Prostate gland (tissue), 2 donors: Measurements from ENCODE around the gene FTCD. TPM values are rescaled to one million over a fixed set of nuclear protein-coding genes. Genes with fewer than 3 reads are reported as not detected.
"Not testable (repeated sequence)": the region's sequence is repeated elsewhere in the genome, so short reads cannot be mapped to it uniquely, and the experiment has no call there.

Experiments used
- DNase-seq: peaks from one replicate; pipeline ENCODE4 v3.0.0-alpha.2; 2019; ENCODE audit warnings: low spot score
- H3K27ac ChIP-seq, 2 donors: fragments of 200-600 bp; sonication (generic); 2 replicates each; pipeline ENCODE4 v1.5.1; 2017 to 2019
- H3K27me3 ChIP-seq: fragments of 200-600 bp; sonication (generic); replicated peaks from 2 replicates; pipeline ENCODE4 v1.5.1; 2019; ENCODE audit not compliant: insufficient read depth
- H3K36me3 ChIP-seq, 2 donors: fragments of 200-600 bp; sonication (generic); 1 replicate in 1 of 2; 2 replicates in 1 of 2; pipeline versions ENCODE4 v1.5.1 to v1.8.1; 2017 to 2019
- H3K4me1 ChIP-seq: fragments of 200-600 bp; sonication (generic); replicated peaks from 2 replicates; pipeline ENCODE4 v1.5.1; 2019
- H3K4me3 ChIP-seq, 2 donors: fragments of 200-600 bp; sonication (generic); 2 replicates each; pipeline ENCODE4 v1.5.1; 2017 to 2019
- H3K9me3 ChIP-seq: fragments of 200-600 bp; sonication (generic); 2 replicates; pipeline ENCODE4 v1.5.1; 2017
- POLR2A ChIP-seq: fragments of 450-650 bp; IDR thresholded peaks from one replicate; pipeline ENCODE4 v1.6.1; 2016; ENCODE audit warnings: antibody characterized with exemption, mild to moderate bottlenecking
- POLR2AphosphoS5 ChIP-seq: sonication (generic); formaldehyde crosslinking; IDR thresholded peaks from one replicate; pipeline ENCODE4 v1.6.1; 2017; ENCODE audit warnings: antibody characterized with exemption
- WGBS: methylation state at CpG from one replicate; pipeline ENCODE4 v1.1.5; 2018; 5-methylcytosine and 5-hydroxymethylcytosine counted together
- intact Hi-C: fragments of 100-400 bp; cut with DNase I; formaldehyde crosslinking; loops from one replicate; pipeline ENCODE4 v1.14.2; 2022
- total RNA-seq, 2 donors: library from RNA; depleted of rRNA; stranded (reverse); fragments of >200 nt; gene quantifications; one replicate each; pipeline ENCODE4 v1.1.0, GENCODE V29; 2016
- TF ChIP-seq, protein P1 (sequence below), 4 experiments: fragments of 200-600 bp in 2 of 4; fragments of 450-650 bp in 2 of 4; sonication (generic) in 2 of 4; IDR thresholded peaks; 1 replicate in 3 of 4; 2 replicates in 1 of 4; pipeline ENCODE4 v1.5.1; 2016 to 2019; ENCODE audit warnings: antibody characterized with exemption in 4 of 4, mild to moderate bottlenecking in 2 of 4, moderate library complexity in 2 of 4

FTCD gene
- total RNA-seq, 2 donors from 2014 or later, result 1.4 to 19.0 TPM

DNA sequence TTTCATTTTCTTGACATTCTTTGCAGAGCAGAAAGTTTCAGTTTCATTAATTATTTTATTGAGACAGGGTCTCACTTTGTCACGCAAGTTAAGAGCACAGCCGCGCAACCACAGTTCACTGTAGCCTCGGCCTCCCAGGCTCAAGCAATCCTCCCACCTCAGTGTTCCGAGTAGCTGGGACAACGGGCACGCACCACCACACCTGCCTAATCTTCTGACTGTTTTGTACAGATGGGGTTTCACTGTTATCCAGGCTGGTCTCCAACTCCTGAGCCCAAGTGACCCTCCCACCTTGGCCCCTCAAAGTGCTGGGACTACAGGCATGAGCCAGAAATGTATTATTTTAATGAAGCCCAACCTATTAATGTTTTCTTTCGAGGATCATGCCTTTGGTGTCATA lies 31.9 kb upstream of the FTCD start:
- peaks cover 23% of the 10 kb centered on the region for H3K4me1 ChIP-seq
- WGBS, result 96% methylated on average over 8 of the region's 8 CpGs
- no peak for DNase-seq
- no peaks in the 10 kb centered on the region for H3K36me3 ChIP-seq
- no peaks in the 10 kb centered on the region for H3K9me3 ChIP-seq
- peak overlapping the region; percentile 96 to 99 for H3K27ac ChIP-seq
- no peaks in the 10 kb centered on the region for H3K27me3 ChIP-seq
- intact Hi-C loops, result loop anchor here (5.0 kb wide), 1 partner anchor 215 kb away; no protein-coding TSS in a partner anchor
- H3K4me3 ChIP-seq, result no peak overlapping the region
- TF ChIP-seq POLR2A, result no peak

DNA sequence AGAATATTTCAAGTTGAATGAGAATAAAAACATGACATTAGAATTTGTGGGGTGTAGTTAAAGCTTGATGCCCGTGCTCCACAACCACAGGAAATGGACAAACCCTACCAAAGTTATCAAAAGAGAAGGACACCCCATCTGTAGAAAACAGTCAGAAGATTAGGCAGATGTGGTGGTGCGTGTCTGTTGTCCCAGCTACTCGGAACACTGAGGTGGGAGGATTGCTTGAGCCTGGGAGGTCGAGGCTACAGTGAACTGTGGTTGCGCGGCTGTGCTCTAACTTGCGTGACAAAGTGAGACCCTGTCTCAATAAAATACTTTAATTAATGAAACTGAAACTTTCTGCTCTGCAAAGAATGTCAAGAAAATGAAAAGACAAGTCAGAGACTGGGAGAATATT lies 30.3 kb upstream of the FTCD start:
- H3K9me3 ChIP-seq, result no peaks in the 10 kb centered on the region
- H3K36me3 ChIP-seq, result no peaks in the 10 kb centered on the region
- no peak overlapping the region for H3K4me3 ChIP-seq
- peak overlapping the region; percentile 96 to 99 for H3K27ac ChIP-seq
- intact Hi-C loops, result loop anchor here (2.0 to 5.0 kb wide), 2 partner anchors 43 to 213 kb away; partner anchors contain the start of gene LSS
- WGBS, result 84% methylated on average over 7 of the region's 7 CpGs
- H3K4me1 ChIP-seq, result peaks cover 23% of the 10 kb centered on the region
- no peak for DNase-seq
- H3K27me3 ChIP-seq, result no peaks in the 10 kb centered on the region
- TF ChIP-seq POLR2A, result no peak
- TF ChIP-seq, protein P1, sequence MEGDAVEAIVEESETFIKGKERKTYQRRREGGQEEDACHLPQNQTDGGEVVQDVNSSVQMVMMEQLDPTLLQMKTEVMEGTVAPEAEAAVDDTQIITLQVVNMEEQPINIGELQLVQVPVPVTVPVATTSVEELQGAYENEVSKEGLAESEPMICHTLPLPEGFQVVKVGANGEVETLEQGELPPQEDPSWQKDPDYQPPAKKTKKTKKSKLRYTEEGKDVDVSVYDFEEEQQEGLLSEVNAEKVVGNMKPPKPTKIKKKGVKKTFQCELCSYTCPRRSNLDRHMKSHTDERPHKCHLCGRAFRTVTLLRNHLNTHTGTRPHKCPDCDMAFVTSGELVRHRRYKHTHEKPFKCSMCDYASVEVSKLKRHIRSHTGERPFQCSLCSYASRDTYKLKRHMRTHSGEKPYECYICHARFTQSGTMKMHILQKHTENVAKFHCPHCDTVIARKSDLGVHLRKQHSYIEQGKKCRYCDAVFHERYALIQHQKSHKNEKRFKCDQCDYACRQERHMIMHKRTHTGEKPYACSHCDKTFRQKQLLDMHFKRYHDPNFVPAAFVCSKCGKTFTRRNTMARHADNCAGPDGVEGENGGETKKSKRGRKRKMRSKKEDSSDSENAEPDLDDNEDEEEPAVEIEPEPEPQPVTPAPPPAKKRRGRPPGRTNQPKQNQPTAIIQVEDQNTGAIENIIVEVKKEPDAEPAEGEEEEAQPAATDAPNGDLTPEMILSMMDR (IDR thresholded peaks at IDR 0.05), result no peak
- no peak for TF ChIP-seq POLR2AphosphoS5

DNA sequence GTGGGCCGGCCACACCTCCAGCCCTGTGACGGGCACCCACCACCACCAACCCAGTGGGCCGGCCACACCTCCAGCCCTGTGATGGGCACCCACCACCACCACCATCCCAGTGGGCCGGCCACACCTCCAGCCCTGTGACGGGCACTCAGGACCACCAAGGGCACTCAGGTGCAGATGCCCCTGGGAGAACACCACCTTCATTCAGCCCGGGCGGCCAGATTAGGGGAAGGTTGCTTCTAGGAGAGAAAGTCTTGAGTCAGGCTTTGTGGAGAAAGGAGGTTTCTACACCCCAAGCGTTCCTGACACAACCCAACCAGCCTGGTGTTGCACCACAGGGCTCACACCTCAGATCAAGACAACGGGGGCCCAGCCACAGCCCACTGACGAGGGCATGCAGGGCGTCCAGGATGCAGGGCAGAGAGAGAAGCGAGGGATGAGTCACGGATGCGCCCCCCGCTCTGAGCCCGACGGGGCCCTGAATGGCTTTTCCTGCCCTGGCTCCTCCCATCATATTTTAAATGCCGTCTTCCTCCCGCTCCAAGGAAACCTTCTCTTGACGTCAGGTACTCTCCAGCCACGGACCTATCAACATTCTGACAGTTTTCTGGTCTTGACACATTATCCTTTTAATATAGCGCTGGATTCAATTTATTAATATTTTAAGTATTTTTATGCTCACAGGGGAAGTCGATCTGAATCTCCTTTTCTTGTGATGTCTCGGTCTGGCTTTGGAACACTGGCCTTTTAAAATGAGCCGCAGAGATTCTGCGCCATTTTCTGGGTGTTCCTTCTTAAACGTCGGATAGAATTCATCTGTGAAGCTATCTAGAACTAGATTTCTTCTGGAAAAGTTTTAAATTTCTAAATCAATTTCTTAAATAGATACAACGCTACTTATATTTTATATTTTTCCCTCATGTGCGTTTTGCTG lies 29.5 kb upstream of the FTCD start:
- intact Hi-C loops, result loop anchor here (2.0 to 5.0 kb wide), 3 partner anchors 43 to 213 kb away; partner anchors contain the start of gene LSS
- TF ChIP-seq POLR2A (no peak), POLR2AphosphoS5 (peak; percentile 64)
- TF ChIP-seq, protein P1 (IDR thresholded peaks at IDR 0.05), result peak in 1 of 4 experiments; percentile 1
- H3K4me3 ChIP-seq, result peak overlapping the region; percentile 28 to 62
- peaks cover 16% of the 10 kb centered on the region for H3K4me1 ChIP-seq
- no peaks in the 10 kb centered on the region for H3K9me3 ChIP-seq
- no peaks in the 10 kb centered on the region for H3K36me3 ChIP-seq
- WGBS, result 40% methylated on average over 26 of the region's 30 CpGs
- H3K27me3 ChIP-seq, result no peaks in the 10 kb centered on the region
- DNase-seq, result peak; percentile 80
- H3K27ac ChIP-seq, result peak overlapping the region; percentile 96 to 99

DNA sequence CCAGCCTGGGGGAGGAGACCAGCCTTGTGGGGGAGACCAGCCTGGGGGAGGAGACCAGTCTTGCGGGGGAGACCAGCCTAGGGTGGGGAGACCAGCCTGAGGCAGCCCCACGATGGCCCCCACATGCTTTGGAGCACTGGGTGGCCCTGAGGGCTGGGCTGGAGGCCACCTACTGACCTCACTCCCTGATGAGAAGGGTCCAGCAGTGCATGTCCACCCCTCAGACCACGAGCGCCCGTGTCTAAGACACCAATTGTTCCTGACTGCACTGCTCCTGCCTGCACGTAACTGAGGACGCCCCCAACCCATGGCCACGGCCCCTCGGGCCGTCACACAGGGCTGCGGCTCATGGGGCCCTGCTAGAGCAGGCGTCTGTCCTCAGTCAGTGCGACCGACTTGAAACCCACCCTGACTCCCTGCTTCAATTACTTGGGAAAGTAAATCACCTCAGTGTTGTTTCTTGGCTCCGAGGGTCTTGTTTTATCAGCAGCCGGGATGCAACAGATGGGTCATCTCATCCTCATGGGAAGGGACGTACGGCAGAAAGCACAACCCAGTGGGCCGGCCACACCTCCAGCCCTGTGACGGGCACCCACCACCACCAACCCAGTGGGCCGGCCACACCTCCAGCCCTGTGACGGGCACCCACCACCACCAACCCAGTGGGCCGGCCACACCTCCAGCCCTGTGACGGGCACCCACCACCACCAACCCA lies 28.7 kb upstream of the FTCD start, which contains the start of gene SPATC1L:
SPATC1L (minus strand) TSS at position 550 of the 715 bp plus-strand sequence. CDS start 1,643 bp downstream, outside the sequence.
- Histone ChIP-seq H3K4me3 (peak within 1 kb of the TSS; percentile 39 to 62), H3K4me1 (peaks cover 7% of the 10 kb centered on the region), H3K9me3 (no peaks in the 10 kb centered on the region), H3K27ac (peak within 1 kb of the TSS; percentile 96 to 99), H3K27me3 (no peaks in the 10 kb centered on the region), H3K36me3 (no peaks in the 10 kb centered on the region)
- 37% methylated on average over 17 of the region's 24 CpGs for WGBS
- TF ChIP-seq, protein P1 (IDR thresholded peaks at IDR 0.05), result peak in 1 of 4 experiments; percentile 1
- TF ChIP-seq POLR2A (peak; percentile 19), POLR2AphosphoS5 (peak; percentile 39)
- intact Hi-C loops, result loop anchor here (2.0 to 5.0 kb wide), 2 partner anchors 42 to 45 kb away; partner anchors contain the start of gene LSS
- peak; percentile 50 for DNase-seq

DNA sequence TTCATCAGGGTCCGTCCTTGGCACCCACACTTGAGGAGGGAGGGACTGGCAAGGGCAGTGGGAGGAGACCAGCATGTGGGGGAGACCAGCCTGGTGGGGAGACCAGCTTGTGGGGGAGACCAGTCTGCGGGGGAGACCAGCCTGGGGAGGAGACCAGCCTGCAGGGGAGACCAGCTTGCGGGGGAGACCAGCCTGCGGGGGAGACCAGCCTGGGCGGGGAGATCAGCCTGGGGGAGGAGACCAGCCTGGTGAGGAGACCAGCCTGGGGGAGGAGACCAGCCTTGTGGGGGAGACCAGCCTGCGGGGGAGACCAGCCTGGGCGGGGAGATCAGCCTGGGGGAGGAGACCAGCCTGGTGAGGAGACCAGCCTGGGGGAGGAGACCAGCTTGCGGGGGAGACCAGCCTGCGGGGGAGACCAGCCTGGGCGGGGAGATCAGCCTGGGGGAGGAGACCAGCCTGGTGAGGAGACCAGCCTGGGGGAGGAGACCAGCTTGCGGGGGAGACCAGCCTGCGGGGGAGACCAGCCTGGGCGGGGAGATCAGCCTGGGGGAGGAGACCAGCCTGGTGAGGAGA lies 28.0 kb upstream of the FTCD start:
- 43% methylated on average over 2 of the region's 13 CpGs for WGBS
- not testable (repeated sequence) for H3K27me3 ChIP-seq, H3K4me1 ChIP-seq, DNase-seq, H3K9me3 ChIP-seq, H3K36me3 ChIP-seq
- intact Hi-C loops, result loop anchor here (5.0 kb wide), 1 partner anchor 41 kb away; no protein-coding TSS in a partner anchor
- Histone ChIP-seq H3K27ac (peak overlapping the region; percentile 68 to 74), H3K4me3 (peak overlapping the region; percentile 39 to 52)
